IMR-90 (cell line): ENCODE results near the gene APP. TPM values are rescaled to one million over a fixed set of nuclear protein-coding genes. Genes with fewer than 3 reads are reported as not detected.

ENCODE experiments used
- ATAC-seq: fragments of 200-7000 bp; cut with Tn5 transposase; 2 replicates; pipeline ENCODE4 v1.9.1; 2020; ENCODE audit warnings: low read depth, mild to moderate bottlenecking, moderate library complexity
- BruUV-seq: library from RNA; stranded (reverse); fragments of 400-500 nt; replicated peaks from 2 replicates; lab custom pipeline; 2021; lab: Mats Ljungman, UMichigan
- CTCF ChIA-PET: fragments of 300-600 bp; formaldehyde crosslinking; extraction: SDS; loops from one replicate; lab custom pipeline; 2021; ENCODE audit warnings: antibody characterized with exemption; lab: Yijun Ruan, JAX
- POLR2A ChIA-PET: fragments of 300-600 bp; sonication (Branson Sonifier 250); formaldehyde crosslinking; loops from one replicate; lab custom pipeline; 2022; ENCODE audit warnings: antibody characterized with exemption; ENCODE audit not compliant: unreplicated experiment; lab: Charles Lee
- DNase-seq: peaks from one replicate; pipeline ENCODE4 v3.0.0; 2013
- H2AFZ ChIP-seq: replicated peaks from 2 replicates; pipeline ENCODE3; 2013; ENCODE audit warnings: low read length, mild to moderate bottlenecking; ENCODE audit not compliant: poor library complexity
- H2AK5ac ChIP-seq: 2 replicates; pipeline ENCODE4 v1.6.1; 2013; ENCODE audit warnings: low read depth, low read length, inconsistent platforms
- H2AK9ac ChIP-seq: replicated peaks from 2 replicates; pipeline ENCODE3; 2013; ENCODE audit warnings: mild to moderate bottlenecking, low read depth, low read length, moderate library complexity; ENCODE audit not compliant: poor library complexity
- H2BK120ac ChIP-seq: 2 replicates; pipeline ENCODE4 v1.6.1; 2013; ENCODE audit warnings: low read depth, low read length, inconsistent platforms
- H2BK15ac ChIP-seq: 3 replicates; pipeline ENCODE4 v1.6.1; 2013; ENCODE audit warnings: low read depth, low read length, inconsistent platforms
- H2BK20ac ChIP-seq: 2 replicates; pipeline ENCODE4 v1.6.1; 2013; ENCODE audit warnings: low read depth, mild to moderate bottlenecking, inconsistent platforms, low read length, moderate library complexity
- H2BK5ac ChIP-seq: 2 replicates; pipeline ENCODE4 v1.6.1; 2013; ENCODE audit warnings: mild to moderate bottlenecking, low read depth, low read length, inconsistent platforms; ENCODE audit not compliant: poor library complexity, severe bottlenecking
- H3K14ac ChIP-seq: replicated peaks from 2 replicates; pipeline ENCODE4 v1.6.1; 2013; ENCODE audit warnings: low read depth, low read length, inconsistent platforms
- H3K18ac ChIP-seq: 2 replicates; pipeline ENCODE4 v1.6.1; 2013; ENCODE audit warnings: low read depth, low read length, control low read depth
- H3K23ac ChIP-seq: 2 replicates; pipeline ENCODE4 v1.6.1; 2013; ENCODE audit warnings: low read depth, low read length, inconsistent platforms
- H3K27ac ChIP-seq: 2 replicates; pipeline ENCODE4 v1.5.1; 2013; ENCODE audit warnings: mild to moderate bottlenecking, control low read depth, low read length; ENCODE audit not compliant: insufficient read depth
- H3K27me3 ChIP-seq: 2 replicates; pipeline ENCODE4 v1.6.1; 2013; ENCODE audit warnings: low read length; ENCODE audit not compliant: control insufficient read depth, insufficient read depth
- H3K36me3 ChIP-seq: 2 replicates; pipeline ENCODE4 v1.6.1; 2013; ENCODE audit warnings: low read length, mixed read lengths; ENCODE audit not compliant: control insufficient read depth, insufficient read depth
- H3K4ac ChIP-seq: 2 replicates; pipeline ENCODE4 v1.6.1; 2013; ENCODE audit warnings: low read depth, low read length, inconsistent platforms
- H3K4me1 ChIP-seq: 2 replicates; pipeline ENCODE4 v1.6.1; 2013; ENCODE audit warnings: low read length, mixed read lengths; ENCODE audit not compliant: control insufficient read depth, insufficient read depth
- H3K4me2 ChIP-seq: 2 replicates; pipeline ENCODE4 v1.6.1; 2013; ENCODE audit warnings: low read depth, mild to moderate bottlenecking, control low read depth, low read length, moderate library complexity
- H3K4me3 ChIP-seq: 2 replicates; pipeline ENCODE4 v1.5.1; 2013; ENCODE audit warnings: low read depth, mild to moderate bottlenecking, control low read depth, low read length, moderate library complexity; ENCODE audit not compliant: insufficient read depth
- H3K56ac ChIP-seq: 2 replicates; pipeline ENCODE4 v1.6.1; 2013; ENCODE audit warnings: low read length, inconsistent platforms; ENCODE audit not compliant: insufficient read depth; ENCODE audit errors: extremely low read depth
- H3K79me1 ChIP-seq, 2 experiments: 2 replicates each; pipeline ENCODE4 v1.6.1; 2013; ENCODE audit warnings: low read length in 2 of 2, inconsistent platforms in 1 of 2, low read depth in 1 of 2
- H3K9ac ChIP-seq: 2 replicates; pipeline ENCODE4 v1.6.1; 2013; ENCODE audit warnings: low read depth, low read length, control low read depth
- H3K9me1 ChIP-seq: 2 replicates; pipeline ENCODE4 v1.6.1; 2013; ENCODE audit warnings: low read length, inconsistent platforms; ENCODE audit not compliant: insufficient read depth
- H3K9me3 ChIP-seq: 2 replicates; pipeline ENCODE4 v1.6.1; 2013; ENCODE audit warnings: low read length; ENCODE audit not compliant: control insufficient read depth, insufficient read depth
- H4K20me1 ChIP-seq: 2 replicates; pipeline ENCODE4 v1.6.1; 2013; ENCODE audit warnings: low read length, inconsistent platforms; ENCODE audit not compliant: insufficient read depth
- H4K5ac ChIP-seq: 2 replicates; pipeline ENCODE4 v1.6.1; 2013; ENCODE audit warnings: mild to moderate bottlenecking, low read depth, low read length, control low read depth
- H4K8ac ChIP-seq, 2 experiments: 2 replicates each; pipeline ENCODE4 v1.6.1; 2013; ENCODE audit warnings: low read depth in 2 of 2, low read length in 2 of 2, control low read depth in 1 of 2, inconsistent platforms in 1 of 2
- H4K91ac ChIP-seq: 2 replicates; pipeline ENCODE4 v1.6.1; 2013; ENCODE audit warnings: low read depth, low read length, inconsistent platforms; ENCODE audit not compliant: insufficient read depth
- ELK1 ChIP-seq: fragments of 150-350 bp; IDR thresholded peaks from 2 replicates; pipeline ENCODE4 v1.6.1; 2016; ENCODE audit warnings: low read depth, mild to moderate bottlenecking, low read length, moderate library complexity, borderline replicate concordance
- FOS ChIP-seq: fragments of 150-350 bp; IDR thresholded peaks from 2 replicates; pipeline ENCODE4 v1.6.1; 2016; ENCODE audit warnings: low read depth, low read length
- MAFK ChIP-seq: IDR thresholded peaks from 2 replicates; pipeline ENCODE4 v1.6.1; 2012; ENCODE audit warnings: low read depth, low read length, improper control_type of control experiment
- MAZ ChIP-seq: IDR thresholded peaks from 2 replicates; pipeline ENCODE4 v1.6.1; 2012; ENCODE audit warnings: low read depth, mild to moderate bottlenecking, low read length, improper control_type of control experiment, moderate library complexity, borderline replicate concordance
- NFE2L2 ChIP-seq: fragments of 150-350 bp; IDR thresholded peaks from 2 replicates; pipeline ENCODE4 v1.6.1; 2016; ENCODE audit warnings: low read depth, mild to moderate bottlenecking, low read length
- RCOR1 ChIP-seq: IDR thresholded peaks from 2 replicates; pipeline ENCODE4 v1.6.1; 2012; ENCODE audit warnings: mild to moderate bottlenecking, low read length, improper control_type of control experiment; ENCODE audit not compliant: insufficient replicate concordance
- RFX5 ChIP-seq: IDR thresholded peaks from 2 replicates; pipeline ENCODE4 v1.8.0; 2012; ENCODE audit warnings: low read depth, mild to moderate bottlenecking, low read length, moderate library complexity
- SMC3 ChIP-seq: fragments of 150-350 bp; IDR thresholded peaks from 2 replicates; pipeline ENCODE4 v1.6.1; 2016; ENCODE audit warnings: low read depth, mild to moderate bottlenecking, antibody characterized with exemption, low read length, moderate library complexity
- USF2 ChIP-seq: fragments of 150-350 bp; IDR thresholded peaks from 2 replicates; pipeline ENCODE4 v1.6.1; 2017; ENCODE audit warnings: mild to moderate bottlenecking, antibody characterized with exemption, low read length, low read depth
- WGBS, 2 experiments: methylation state at CpG; one replicate each; pipeline versions ENCODE4 v1.1.5 to v1.1.7; 2013; ENCODE audit warnings: missing lambda C conversion rate in 2 of 2; ENCODE audit not compliant: insufficient read length in 1 of 2; ENCODE audit errors: extremely low coverage in 2 of 2; 5-methylcytosine and 5-hydroxymethylcytosine counted together
- dilution Hi-C: fragments of 300-500 bp; cut with HindIII; formaldehyde crosslinking; loops from one replicate; pipeline ENCODE4 v1.14.3; 2018; ENCODE audit warnings: low sequenced_read_pairs; ENCODE audit not compliant: unreplicated experiment
- in situ Hi-C: fragments of 300-500 bp; cut with MboI; formaldehyde crosslinking; loops from 3 replicates; pipeline ENCODE4 v1.14.3; 2019; ENCODE audit warnings: low sequenced_read_pairs, inconsistent platforms, mixed read lengths
- intact Hi-C: fragments of 100-400 bp; cut with micrococcal nuclease; formaldehyde crosslinking; loops from 2 replicates; pipeline ENCODE4 v1.10.0; 2022
- polyA plus RNA-seq, 3 experiments: library from polyadenylated mRNA; depleted of rRNA; stranded (reverse); fragments of >200 nt; gene quantifications; 2 replicates each; pipeline ENCODE4 v1.2.3, GENCODE V29; 2012; ENCODE audit warnings: low replicate concordance in 1 of 3
- total RNA-seq: library from RNA; depleted of rRNA; stranded (reverse); fragments of >200 nt; gene quantifications from 2 replicates; pipeline ENCODE4 v1.2.3, GENCODE V29; 2012

The APP gene
- total and polyA plus RNA-seq, 2 of the 4 experiments (the other 2 are of a cell fraction): 191 to 530 TPM

- Histone ChIP-seq H3K79me1 (peaks cover 8 to 48% of the 10 kb centered on the region in 2 experiments; a peak in 3 of 4 replicates), H2BK15ac (no peak overlapping the region), H4K8ac (no peak overlapping the region), H2BK120ac (no peak overlapping the region), H2AFZ (no peak overlapping the region), H3K27me3 (no peaks in the 10 kb centered on the region), H4K20me1 (0 out of 2 replicates have a peak, but pooled peaks cover 4% of the 10 kb centered on the region), H2AK5ac (no peak overlapping the region), H2AK9ac (no peak overlapping the region), H3K56ac (no peak overlapping the region), H2BK20ac (no peak overlapping the region), H3K14ac (no peak overlapping the region), H3K4ac (no peak overlapping the region), H2BK5ac (no peak overlapping the region), H3K4me1 (peaks cover 7% of the 10 kb centered on the region), H3K23ac (no peak overlapping the region), H4K5ac (no peak overlapping the region), H3K4me3 (no peak overlapping the region), H3K4me2 (no peak overlapping the region), H4K91ac (no peak overlapping the region), H3K18ac (no peak overlapping the region), H3K36me3 (0 out of 2 replicates have a peak, but pooled peaks cover 2% of the 10 kb centered on the region), H3K27ac (no peak overlapping the region), H3K9ac (no peak overlapping the region), H3K9me1 (peaks cover 11% of the 10 kb centered on the region), H3K9me3 (peaks cover 3% of the 10 kb centered on the region; the same call in 1 of the 2 replicates)
- in situ Hi-C loops (no loop called here), intact Hi-C loops (no loop called here), dilution Hi-C loops (no loop called here)
- ATAC-seq: no peak
- DNase-seq: no peak
- ChIA-PET CTCF (no interaction called here), POLR2A (no interaction called here)
- no TSS peak for BruUV-seq
- no CpG with 5 or more reads among the region's 3 CpGs for WGBS, 2 experiments
- no peak for TF ChIP-seq NFE2L2
- no peak for TF ChIP-seq MAZ
- TF ChIP-seq USF2: no peak
- TF ChIP-seq RFX5: no peak
- no peak for TF ChIP-seq MAFK
- TF ChIP-seq SMC3: no peak
- no peak for TF ChIP-seq ELK1
- TF ChIP-seq FOS: no peak
- no peak for TF ChIP-seq RCOR1
These were observed 238.8 kb downstream of the APP start for GRCh38 chr21:25931765-25932164.
